Measurements from ENCODE around the gene UBE2S.
"Not testable (repeated sequence)": the region's sequence is repeated elsewhere in the genome, so short reads cannot be mapped to it uniquely, and the experiment has no call there.

UBE2S gene

GRCh38 chr19:55419624-55420236, 12.1 kb upstream of the UBE2S start:
- no peak for DNase-seq (ENCODE audit: low spot score)
- TF ChIP-seq CTCF (IDR thresholded peaks at IDR 0.05; ENCODE audit: extremely low read depth, insufficient read depth, missing control alignments): no peak
- in situ Hi-C loops (cut with MboI; ENCODE audit: low pct_unique_long_range_greater_than_20kb, low sequenced_read_pairs, unreplicated experiment): no loop called here

GRCh38 chr19:55419103-55419502, 11.5 kb upstream of the UBE2S start:
- in situ Hi-C loops (cut with MboI; ENCODE audit: low pct_unique_long_range_greater_than_20kb, low sequenced_read_pairs, unreplicated experiment): no loop called here
- TF ChIP-seq CTCF (IDR thresholded peaks at IDR 0.05; ENCODE audit: extremely low read depth, insufficient read depth, missing control alignments): no peak

GRCh38 chr19:55418185-55418584, 10.6 kb upstream of the UBE2S start:
- in situ Hi-C loops (cut with MboI; ENCODE audit: low pct_unique_long_range_greater_than_20kb, low sequenced_read_pairs, unreplicated experiment): no loop called here
- peak; percentile 76 for TF ChIP-seq CTCF (IDR thresholded peaks at IDR 0.05; ENCODE audit: extremely low read depth, insufficient read depth, missing control alignments)
- peak; percentile 72 for DNase-seq (ENCODE audit: low spot score)

More at GRCh38 chr19:55419103-55419502, 11.5 kb upstream of the UBE2S start:
- DNase-seq (ENCODE audit: low spot score): no peak

GRCh38 chr19:55410168-55410567, 2.6 kb upstream of the UBE2S start:
- in situ Hi-C loops (cut with MboI; ENCODE audit: low pct_unique_long_range_greater_than_20kb, low sequenced_read_pairs, unreplicated experiment): no loop called here
- TF ChIP-seq CTCF (IDR thresholded peaks at IDR 0.05; ENCODE audit: extremely low read depth, insufficient read depth, missing control alignments): no peak
- no peak for DNase-seq (ENCODE audit: low spot score)

GRCh38 chr19:55409179-55409578, 1.6 kb upstream of the UBE2S start:
- DNase-seq (ENCODE audit: low spot score); in situ Hi-C loops (cut with MboI; ENCODE audit: low pct_unique_long_range_greater_than_20kb, low sequenced_read_pairs, unreplicated experiment): not testable (repeated sequence)

- no peak for TF ChIP-seq CTCF (IDR thresholded peaks at IDR 0.05; ENCODE audit: extremely low read depth, insufficient read depth, missing control alignments)
- DNase-seq (ENCODE audit: low spot score): no peak
- in situ Hi-C loops (cut with MboI; ENCODE audit: low pct_unique_long_range_greater_than_20kb, low sequenced_read_pairs, unreplicated experiment): no loop called here
These were observed 915 bp upstream of the UBE2S start for GRCh38 chr19:55408533-55408872.

- TF ChIP-seq CTCF (IDR thresholded peaks at IDR 0.05; ENCODE audit: extremely low read depth, insufficient read depth, missing control alignments): no peak
- peak; percentile 99 for DNase-seq (ENCODE audit: low spot score)
- in situ Hi-C loops (cut with MboI; ENCODE audit: low pct_unique_long_range_greater_than_20kb, low sequenced_read_pairs, unreplicated experiment): no loop called here
These were observed 378 bp upstream of the UBE2S start for GRCh38 chr19:55407800-55408532.

Data from GM13977 (cell line).